Astrocyte of the cerebellum (primary cell): ENCODE data around the gene COL25A1.

Experiments
- DNase-seq: peaks from one replicate; pipeline ENCODE4 v3.0.0-alpha.2; 2011; ENCODE audit warnings: low read depth
- H3K4me3 ChIP-seq: 2 replicates; pipeline ENCODE4 v1.5.1; 2011; ENCODE audit warnings: mild to moderate bottlenecking, low read depth, low read length, moderate library complexity
- in situ Hi-C: cut with HindIII; loops from 2 replicates; pipeline ENCODE4 v1.10.0; 2017; ENCODE audit warnings: low sequenced_read_pairs
- TF ChIP-seq, protein P1 (sequence below): IDR thresholded peaks from 2 replicates; pipeline ENCODE4 v1.5.1; 2012; ENCODE audit warnings: low read length, low read depth, moderate library complexity, mild to moderate bottlenecking; ENCODE audit errors: missing control alignments

COL25A1 gene

DNA sequence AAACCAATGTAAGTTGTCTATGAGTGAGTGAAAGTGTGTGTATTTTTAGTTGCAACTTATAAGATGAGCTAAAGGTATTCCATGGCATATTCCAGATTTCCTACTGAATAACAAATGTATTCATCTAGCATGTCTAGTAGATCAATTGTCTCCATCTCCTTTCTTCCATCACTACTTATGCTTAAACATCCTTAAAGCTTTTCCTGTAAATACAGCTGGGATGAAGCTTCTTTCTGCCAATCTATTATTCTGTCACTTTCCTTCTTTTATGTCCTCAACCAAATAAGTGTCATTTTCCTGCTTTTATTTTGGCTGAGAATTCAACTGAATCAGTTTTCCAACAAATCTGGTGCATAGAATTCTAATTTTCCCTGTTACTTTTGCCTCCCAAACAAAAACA is 136.3 kb downstream of the COL25A1 start:
- DNase-seq, result no peak
- no peak overlapping the region for H3K4me3 ChIP-seq
- in situ Hi-C loops, result no loop called here
- TF ChIP-seq, protein P1, sequence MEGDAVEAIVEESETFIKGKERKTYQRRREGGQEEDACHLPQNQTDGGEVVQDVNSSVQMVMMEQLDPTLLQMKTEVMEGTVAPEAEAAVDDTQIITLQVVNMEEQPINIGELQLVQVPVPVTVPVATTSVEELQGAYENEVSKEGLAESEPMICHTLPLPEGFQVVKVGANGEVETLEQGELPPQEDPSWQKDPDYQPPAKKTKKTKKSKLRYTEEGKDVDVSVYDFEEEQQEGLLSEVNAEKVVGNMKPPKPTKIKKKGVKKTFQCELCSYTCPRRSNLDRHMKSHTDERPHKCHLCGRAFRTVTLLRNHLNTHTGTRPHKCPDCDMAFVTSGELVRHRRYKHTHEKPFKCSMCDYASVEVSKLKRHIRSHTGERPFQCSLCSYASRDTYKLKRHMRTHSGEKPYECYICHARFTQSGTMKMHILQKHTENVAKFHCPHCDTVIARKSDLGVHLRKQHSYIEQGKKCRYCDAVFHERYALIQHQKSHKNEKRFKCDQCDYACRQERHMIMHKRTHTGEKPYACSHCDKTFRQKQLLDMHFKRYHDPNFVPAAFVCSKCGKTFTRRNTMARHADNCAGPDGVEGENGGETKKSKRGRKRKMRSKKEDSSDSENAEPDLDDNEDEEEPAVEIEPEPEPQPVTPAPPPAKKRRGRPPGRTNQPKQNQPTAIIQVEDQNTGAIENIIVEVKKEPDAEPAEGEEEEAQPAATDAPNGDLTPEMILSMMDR, result no peak

DNA sequence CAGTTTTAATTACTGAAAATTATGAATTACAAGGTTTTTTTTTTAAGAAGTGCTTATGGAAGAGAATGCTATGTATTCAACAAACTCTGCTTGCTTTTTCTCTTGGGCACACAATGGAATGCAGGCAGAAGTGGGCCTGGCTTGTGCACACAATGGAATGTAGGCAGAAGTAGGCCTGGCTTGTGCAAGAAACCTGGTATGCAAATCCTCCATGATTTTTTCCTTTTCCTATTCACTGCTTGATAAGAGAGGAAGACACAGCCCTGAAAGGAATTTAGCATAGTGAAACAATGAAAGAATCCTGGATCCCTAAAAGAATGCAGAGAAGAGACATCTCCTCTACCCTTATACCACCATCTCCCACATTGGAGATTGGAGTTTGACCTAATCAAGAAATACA is 138.4 kb downstream of the COL25A1 start:
- H3K4me3 ChIP-seq, result no peak overlapping the region
- TF ChIP-seq, protein P1, result no peak
- in situ Hi-C loops, result no loop called here
- no peak for DNase-seq

DNA sequence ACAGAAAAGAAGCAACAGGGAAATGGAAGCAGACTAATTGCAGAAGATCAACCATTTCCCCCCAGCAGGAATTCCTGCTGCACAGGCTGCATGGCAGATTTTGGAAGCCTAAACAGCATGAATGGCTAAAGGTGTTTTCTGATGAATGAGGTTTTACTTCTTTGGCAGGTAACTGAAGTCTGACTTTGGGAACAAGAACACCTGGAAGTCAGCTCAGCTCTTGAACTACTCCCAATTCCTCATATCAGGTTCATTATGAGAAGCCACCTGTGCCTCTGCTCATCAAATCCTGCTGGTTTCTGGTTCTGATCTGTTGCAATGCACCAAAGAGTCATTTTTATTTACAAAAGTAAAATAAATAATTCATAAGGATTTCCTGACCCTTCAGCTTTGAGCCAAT is 139.0 kb downstream of the COL25A1 start:
- DNase-seq, result no peak
- TF ChIP-seq, protein P1, result no peak
- in situ Hi-C loops, result no loop called here
- H3K4me3 ChIP-seq, result no peak overlapping the region

DNA sequence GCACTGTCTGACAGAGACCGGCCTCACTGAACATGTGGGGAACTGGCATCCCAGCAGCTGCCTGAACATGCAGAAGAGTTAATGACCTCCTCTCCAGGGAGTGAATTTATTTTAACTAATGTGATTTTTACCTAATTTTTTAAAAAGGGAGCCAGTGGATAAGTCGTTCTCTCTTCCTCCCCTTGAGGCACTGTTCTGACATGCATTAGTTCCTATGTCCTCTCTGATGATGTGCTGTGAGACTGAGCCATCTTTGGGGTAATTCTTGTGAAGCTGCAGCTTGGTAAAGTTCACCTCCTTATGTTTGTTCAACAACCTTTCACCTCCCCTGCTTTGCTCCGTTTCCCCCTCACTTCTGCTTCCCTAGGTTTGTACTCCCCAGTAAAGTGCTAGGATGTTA is 139.7 kb downstream of the COL25A1 start:
- no peak for DNase-seq
- TF ChIP-seq, protein P1, result no peak
- H3K4me3 ChIP-seq, result no peak overlapping the region
- in situ Hi-C loops, result no loop called here

DNA sequence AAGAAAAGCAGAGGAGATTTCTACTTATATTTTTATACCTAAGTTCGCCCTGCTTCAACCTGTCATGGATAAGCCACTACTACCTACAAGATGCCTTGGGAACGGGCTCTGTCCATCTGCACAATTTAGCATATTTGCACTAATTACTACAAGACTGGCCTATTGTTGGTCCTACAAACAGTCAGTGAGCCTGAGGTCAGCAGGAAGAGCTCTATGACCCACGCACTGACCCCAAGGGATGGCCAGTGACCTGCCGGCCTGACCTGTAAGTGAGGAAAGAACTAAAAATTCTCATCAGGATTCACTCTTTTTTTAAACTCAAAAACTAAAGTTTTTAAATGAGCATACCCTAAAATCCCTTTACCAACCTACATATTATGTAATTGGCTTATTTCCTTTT is 142.0 kb downstream of the COL25A1 start:
- DNase-seq, result no peak
- in situ Hi-C loops, result no loop called here
- TF ChIP-seq, protein P1, result no peak
- no peak overlapping the region for H3K4me3 ChIP-seq

DNA sequence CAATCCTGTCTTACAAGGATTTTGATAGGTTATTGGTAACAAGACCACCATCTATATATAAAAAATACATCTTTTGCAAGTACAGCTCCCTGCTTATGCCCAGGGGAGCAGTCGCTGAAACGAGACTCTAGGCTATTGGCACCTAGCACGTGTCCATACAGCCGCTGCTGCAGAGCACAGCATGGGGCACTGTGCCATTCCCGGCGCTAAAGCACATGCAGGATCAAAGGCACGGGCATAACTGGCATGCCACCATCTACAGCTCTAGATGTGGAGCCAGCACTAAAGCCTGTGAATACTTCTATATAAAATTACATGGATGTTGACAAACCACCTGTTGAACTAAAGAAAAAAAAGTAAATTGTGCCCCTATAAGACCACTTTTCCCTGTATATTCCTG is 144.8 kb downstream of the COL25A1 start:
- no peak for DNase-seq
- TF ChIP-seq, protein P1, result no peak
- H3K4me3 ChIP-seq, result no peak overlapping the region
- in situ Hi-C loops, result no loop called here

DNA sequence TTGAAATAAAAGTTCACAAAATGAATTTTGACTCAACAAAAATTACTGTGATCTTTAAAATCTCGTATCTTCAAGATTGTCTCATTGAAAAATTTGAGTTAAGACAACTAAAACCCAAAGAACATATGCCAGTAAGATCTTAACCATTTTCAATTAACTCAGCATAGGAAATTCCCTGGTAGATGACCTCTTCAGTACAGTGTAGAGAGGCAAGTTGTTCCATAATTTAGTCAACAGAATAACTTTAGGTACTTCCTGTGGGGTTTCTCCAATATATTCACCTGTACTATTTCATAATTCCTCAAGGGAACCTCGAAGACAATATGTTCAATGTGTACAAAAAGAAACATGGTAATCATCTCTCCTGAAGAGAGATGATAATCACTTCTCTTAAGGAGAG is 145.3 kb downstream of the COL25A1 start:
- in situ Hi-C loops, result no loop called here
- DNase-seq, result no peak
- TF ChIP-seq, protein P1, result no peak
- H3K4me3 ChIP-seq, result no peak overlapping the region
